SJSA1 (cell line): ENCODE results near the gene EHBP1. TPM values are rescaled to one million over a fixed set of nuclear protein-coding genes. Genes with fewer than 3 reads are reported as not detected.

ENCODE experiments used
- DNase-seq, 2 experiments: peaks; one replicate each; pipeline ENCODE4 v3.0.0-alpha.2; 2015 to 2020; ENCODE audit warnings: low spot score in 2 of 2, low read depth in 1 of 2
- H3K27ac ChIP-seq: fragments of 250-450 bp; sonication (Bioruptor Pico); 2 replicates; pipeline ENCODE4 v1.5.1; 2020; ENCODE audit warnings: mild to moderate bottlenecking, moderate library complexity
- H3K27me3 ChIP-seq: fragments of 250-450 bp; sonication (Bioruptor Pico); replicated peaks from 2 replicates; pipeline ENCODE4 v1.5.1; 2020; ENCODE audit warnings: mild to moderate bottlenecking, moderate library complexity
- H3K36me3 ChIP-seq: fragments of 250-450 bp; sonication (Bioruptor Pico); 2 replicates; pipeline ENCODE4 v1.5.1; 2020; ENCODE audit warnings: mild to moderate bottlenecking
- H3K4me1 ChIP-seq: fragments of 250-450 bp; sonication (Bioruptor Pico); replicated peaks from 2 replicates; pipeline ENCODE4 v1.6.1; 2021; ENCODE audit warnings: mild to moderate bottlenecking
- H3K4me3 ChIP-seq: fragments of 250-450 bp; sonication (Bioruptor Pico); 2 replicates; pipeline ENCODE4 v1.5.1; 2020; ENCODE audit warnings: mild to moderate bottlenecking
- H3K9me3 ChIP-seq: fragments of 250-450 bp; sonication (Bioruptor Pico); replicated peaks from 2 replicates; pipeline ENCODE4 v1.5.1; 2020; ENCODE audit warnings: mild to moderate bottlenecking
- total RNA-seq: library from RNA; depleted of rRNA; stranded (reverse); fragments of >200 nt; shearing (Covaris generic); gene quantifications from 2 replicates; pipeline ENCODE4 v1.2.3, GENCODE V29; 2014

EHBP1 gene
- total RNA-seq, 1 experiment from 2014 or later = 60.1 TPM

GRCh38 chr2:62854600-62855514 is 149.3 kb downstream of the EHBP1 start:
- Histone ChIP-seq H3K27ac (no peak overlapping the region), H3K9me3 (no peaks in the 10 kb centered on the region), H3K27me3 (no peaks in the 10 kb centered on the region), H3K4me1 (peaks cover 13% of the 10 kb centered on the region), H3K4me3 (no peak overlapping the region), H3K36me3 (peaks cover 35% of the 10 kb centered on the region)
- no peak for DNase-seq

GRCh38 chr2:62856228-62857040 is 150.9 kb downstream of the EHBP1 start:
- H3K27ac ChIP-seq = no peak overlapping the region
- peaks cover 13% of the 10 kb centered on the region for H3K4me1 ChIP-seq
- no peak overlapping the region for H3K4me3 ChIP-seq
- H3K27me3 ChIP-seq = no peaks in the 10 kb centered on the region
- no peak for DNase-seq
- H3K9me3 ChIP-seq = no peaks in the 10 kb centered on the region
- peaks cover 35% of the 10 kb centered on the region for H3K36me3 ChIP-seq

- peaks cover 35% of the 10 kb centered on the region for H3K36me3 ChIP-seq
- H3K27me3 ChIP-seq = no peaks in the 10 kb centered on the region
- no peaks in the 10 kb centered on the region for H3K9me3 ChIP-seq
- H3K27ac ChIP-seq = no peak overlapping the region
- no peak for DNase-seq
- peaks cover 13% of the 10 kb centered on the region for H3K4me1 ChIP-seq
- H3K4me3 ChIP-seq = no peak overlapping the region
Observed at GRCh38 chr2:62857139-62857931, 151.8 kb downstream of the EHBP1 start.

GRCh38 chr2:62858231-62858832 is 152.8 kb downstream of the EHBP1 start:
- Histone ChIP-seq H3K9me3 (no peaks in the 10 kb centered on the region), H3K4me1 (peaks cover 13% of the 10 kb centered on the region), H3K27ac (no peak overlapping the region), H3K4me3 (no peak overlapping the region), H3K27me3 (no peaks in the 10 kb centered on the region), H3K36me3 (peaks cover 31% of the 10 kb centered on the region)
- DNase-seq = no peak

GRCh38 chr2:62868947-62869346 is 163.4 kb downstream of the EHBP1 start:
- H3K4me1 ChIP-seq = no peaks in the 10 kb centered on the region
- no peak overlapping the region for H3K4me3 ChIP-seq
- peaks cover 6% of the 10 kb centered on the region; the same call in 1 of the 2 replicates for H3K9me3 ChIP-seq
- DNase-seq = no peak
- no peak overlapping the region for H3K27ac ChIP-seq
- no peaks in the 10 kb centered on the region for H3K27me3 ChIP-seq
- H3K36me3 ChIP-seq = peaks cover 34% of the 10 kb centered on the region

- H3K27me3 ChIP-seq = no peaks in the 10 kb centered on the region
- peaks cover 6% of the 10 kb centered on the region; the same call in 1 of the 2 replicates for H3K9me3 ChIP-seq
- peaks cover 40% of the 10 kb centered on the region for H3K36me3 ChIP-seq
- no peaks in the 10 kb centered on the region for H3K4me1 ChIP-seq
- H3K4me3 ChIP-seq = no peak overlapping the region
- DNase-seq = no peak
- no peak overlapping the region for H3K27ac ChIP-seq
Observed at GRCh38 chr2:62870966-62871365, 165.5 kb downstream of the EHBP1 start.

- DNase-seq = no peak
- peaks cover 45% of the 10 kb centered on the region for H3K36me3 ChIP-seq
Observed at GRCh38 chr2:62871506-62871905, 166.0 kb downstream of the EHBP1 start.

GRCh38 chr2:62873603-62874002 is 168.1 kb downstream of the EHBP1 start:
- no peaks in the 10 kb centered on the region for H3K4me1 ChIP-seq
- peaks cover 62% of the 10 kb centered on the region for H3K36me3 ChIP-seq
- no peak for DNase-seq
- H3K27ac ChIP-seq = no peak overlapping the region
- H3K4me3 ChIP-seq = no peak overlapping the region
- H3K9me3 ChIP-seq = peaks cover 6% of the 10 kb centered on the region; the same call in 1 of the 2 replicates
- H3K27me3 ChIP-seq = no peaks in the 10 kb centered on the region

More at GRCh38 chr2:62871506-62871905, 166.0 kb downstream of the EHBP1 start:
- Histone ChIP-seq H3K4me1 (no peaks in the 10 kb centered on the region), H3K27ac (no peak overlapping the region), H3K4me3 (no peak overlapping the region), H3K27me3 (no peaks in the 10 kb centered on the region), H3K9me3 (peaks cover 6% of the 10 kb centered on the region; the same call in 1 of the 2 replicates)

- no peak overlapping the region for H3K27ac ChIP-seq
- H3K9me3 ChIP-seq = peaks cover 6% of the 10 kb centered on the region; the same call in 1 of the 2 replicates
- no peak overlapping the region for H3K4me3 ChIP-seq
- no peaks in the 10 kb centered on the region for H3K4me1 ChIP-seq
- H3K27me3 ChIP-seq = no peaks in the 10 kb centered on the region
- H3K36me3 ChIP-seq = peaks cover 72% of the 10 kb centered on the region
- DNase-seq = no peak
Observed at GRCh38 chr2:62874881-62875383, 169.4 kb downstream of the EHBP1 start.

GRCh38 chr2:62881162-62881795 is 175.8 kb downstream of the EHBP1 start:
- H3K27ac ChIP-seq = no peak overlapping the region
- no peaks in the 10 kb centered on the region for H3K27me3 ChIP-seq
- H3K4me1 ChIP-seq = no peaks in the 10 kb centered on the region
- no peaks in the 10 kb centered on the region for H3K9me3 ChIP-seq
- H3K36me3 ChIP-seq = peaks cover 41% of the 10 kb centered on the region
- no peak for DNase-seq
- H3K4me3 ChIP-seq = no peak overlapping the region

- no peak for DNase-seq
Observed at GRCh38 chr2:62883629-62884028, 178.1 kb downstream of the EHBP1 start.

GRCh38 chr2:62884086-62884485 is 178.6 kb downstream of the EHBP1 start:
- no peak overlapping the region for H3K4me3 ChIP-seq
- no peak for DNase-seq
- H3K4me1 ChIP-seq = no peaks in the 10 kb centered on the region
- peaks cover 16% of the 10 kb centered on the region for H3K36me3 ChIP-seq
- no peaks in the 10 kb centered on the region for H3K9me3 ChIP-seq
- H3K27me3 ChIP-seq = no peaks in the 10 kb centered on the region
- H3K27ac ChIP-seq = no peak overlapping the region

More at GRCh38 chr2:62883629-62884028, 178.1 kb downstream of the EHBP1 start:
- Histone ChIP-seq H3K9me3 (no peaks in the 10 kb centered on the region), H3K4me3 (no peak overlapping the region), H3K27ac (no peak overlapping the region), H3K36me3 (peaks cover 18% of the 10 kb centered on the region), H3K4me1 (no peaks in the 10 kb centered on the region), H3K27me3 (no peaks in the 10 kb centered on the region)
